Epidermal melanocyte (primary cell): Measurements from ENCODE around the gene KCNK4.

Experiments
- DNase-seq: peaks from one replicate; pipeline ENCODE4 v3.0.0; 2011; ENCODE audit warnings: low spot score; ENCODE audit not compliant: insufficient read length

Gene KCNK4

DNA sequence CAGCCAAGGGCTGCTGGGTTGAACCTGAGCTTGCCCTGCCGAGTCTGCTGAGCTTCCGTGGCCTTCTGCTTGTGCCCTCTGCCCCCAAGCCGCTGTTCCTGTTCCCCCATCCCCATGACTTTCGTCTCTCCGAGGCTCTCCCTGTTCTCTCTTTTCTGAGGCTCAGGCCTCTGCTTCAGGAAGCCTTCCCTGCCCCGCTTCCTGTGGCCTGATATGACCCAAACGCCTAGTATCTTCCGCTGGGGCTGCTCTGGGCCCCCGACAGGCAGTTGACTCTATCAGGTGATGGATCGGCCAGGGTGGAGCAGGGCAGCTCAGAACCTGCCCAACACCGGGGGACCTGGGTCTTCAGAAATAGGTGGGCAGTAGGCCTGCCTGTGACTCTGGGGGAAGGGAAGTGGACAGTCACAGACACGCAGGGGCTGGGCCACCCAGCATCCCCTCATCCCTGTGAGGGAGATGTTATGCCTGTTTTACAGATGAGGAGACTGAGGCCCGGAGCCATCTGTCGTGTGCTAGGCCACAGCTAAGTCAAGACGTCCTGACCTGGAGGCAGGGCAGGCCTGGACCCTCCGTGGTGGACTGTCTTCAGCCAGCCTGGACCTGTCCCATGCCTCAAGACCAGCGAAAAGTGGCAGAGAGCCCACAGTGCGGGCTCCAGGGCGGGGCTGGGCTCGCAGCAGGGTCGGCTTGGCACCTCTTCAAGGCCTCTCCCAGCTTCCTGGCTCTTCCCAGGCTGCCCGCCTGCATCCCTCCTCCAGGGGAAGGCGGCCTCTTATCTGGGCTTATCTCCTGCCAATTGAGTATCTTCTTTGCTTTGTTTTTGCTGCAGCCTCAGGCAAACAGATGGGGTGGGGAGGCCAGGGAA lies 22.8 kb upstream of the KCNK4 start:
- no peak for DNase-seq

DNA sequence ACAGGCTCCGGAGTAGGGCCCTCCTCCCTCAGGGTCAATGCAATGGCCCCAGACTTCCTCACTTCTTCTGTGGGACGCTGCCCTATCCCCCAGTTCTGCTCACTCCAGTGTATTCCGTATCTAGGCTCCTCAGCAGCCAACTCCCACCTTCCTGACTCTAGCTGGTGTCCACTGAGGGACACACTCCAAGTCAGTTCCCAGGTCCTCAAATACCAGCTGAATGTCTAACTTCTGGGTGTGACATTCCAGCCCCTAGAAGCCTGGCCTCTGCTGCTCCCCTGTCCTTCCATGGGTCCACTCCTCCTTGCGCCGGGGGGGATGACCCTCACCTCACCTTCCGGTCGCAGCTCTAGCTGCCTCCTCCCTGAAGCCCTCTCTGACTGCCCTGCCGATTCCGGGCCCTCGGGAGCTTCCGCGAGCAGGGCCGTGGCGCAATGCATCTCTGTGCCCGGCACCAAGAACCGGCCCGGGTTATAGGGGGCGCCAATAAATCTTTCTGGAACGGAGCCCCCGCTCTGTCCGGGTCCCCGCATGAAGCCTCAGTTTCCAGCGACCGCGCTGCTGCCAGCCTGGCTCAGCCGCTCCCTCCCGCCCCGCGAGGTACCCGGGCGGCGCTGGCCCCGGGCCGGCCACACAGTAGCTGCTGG lies 22.1 kb upstream of the KCNK4 start:
- DNase-seq: no peak

DNA sequence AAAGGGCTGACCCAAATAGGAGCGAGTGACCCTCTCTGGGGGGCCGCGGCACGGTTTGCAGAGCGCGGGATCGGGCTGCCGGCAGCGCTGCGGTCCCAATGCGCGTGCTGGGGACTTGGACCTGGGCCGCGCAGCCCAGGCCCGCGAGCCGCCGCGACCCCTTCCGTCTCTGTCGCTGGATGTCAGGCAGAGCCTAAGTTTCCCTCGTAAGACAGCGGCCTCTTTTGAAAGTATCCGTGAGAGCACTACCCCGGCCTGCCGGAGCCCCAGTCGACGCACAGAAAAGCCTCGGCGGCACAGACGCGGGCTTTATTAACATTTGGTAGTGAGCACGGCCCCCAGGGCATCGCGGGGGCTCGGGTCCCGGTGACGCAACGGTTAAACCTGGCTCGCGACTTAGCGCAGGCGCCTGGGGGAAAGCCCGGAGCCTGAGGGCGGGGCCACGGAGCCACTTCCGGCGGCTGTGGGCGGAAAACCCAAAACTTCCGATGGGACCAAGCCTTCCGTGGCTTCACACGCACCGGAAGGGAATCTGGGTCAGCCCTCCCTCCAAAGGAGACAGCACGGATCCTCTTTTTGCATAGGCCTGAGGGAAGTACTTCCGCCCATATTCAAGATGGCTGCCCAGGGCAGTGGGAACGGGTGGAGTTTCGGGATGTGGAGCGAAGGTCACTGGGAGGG lies 21.4 kb upstream of the KCNK4 start:
- DNase-seq: peak; percentile 78

DNA sequence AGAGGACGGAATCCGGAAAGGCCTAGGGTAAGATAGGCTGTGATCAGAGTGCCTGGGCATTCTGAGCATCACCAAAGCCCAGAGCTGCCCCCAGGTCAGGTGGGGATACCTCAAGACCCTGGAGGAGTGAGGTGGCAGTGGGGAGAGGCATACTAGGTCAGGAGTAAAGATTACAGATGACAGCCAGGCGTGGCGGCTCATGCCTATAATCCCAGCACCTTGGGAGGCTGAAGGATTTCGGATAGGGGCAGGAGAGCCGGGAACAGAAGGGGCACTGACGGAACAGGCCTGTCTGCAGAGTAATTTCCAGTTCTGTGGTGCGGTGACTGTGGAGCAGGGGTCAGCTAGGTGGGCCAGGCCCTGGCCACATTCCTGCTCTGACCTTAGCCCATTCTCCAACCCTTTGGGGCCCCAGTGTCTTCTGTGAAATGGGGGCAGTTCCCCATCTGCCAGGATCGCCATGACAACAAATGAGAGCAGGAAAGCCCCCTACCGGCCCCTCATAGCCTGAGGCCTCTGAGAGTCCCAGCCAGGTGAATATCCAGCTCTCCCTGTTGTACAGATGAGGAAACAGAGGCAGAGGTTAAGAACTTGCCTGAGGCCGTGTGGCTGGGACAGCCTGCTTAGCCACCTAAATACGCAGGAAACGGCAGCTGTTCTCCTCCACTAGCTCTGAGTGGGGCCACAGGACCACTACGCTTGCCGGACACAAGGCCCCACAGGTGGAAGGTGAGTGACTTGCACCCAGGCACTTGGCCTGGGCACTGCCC lies 15.9 kb upstream of the KCNK4 start:
- DNase-seq: no peak

DNA sequence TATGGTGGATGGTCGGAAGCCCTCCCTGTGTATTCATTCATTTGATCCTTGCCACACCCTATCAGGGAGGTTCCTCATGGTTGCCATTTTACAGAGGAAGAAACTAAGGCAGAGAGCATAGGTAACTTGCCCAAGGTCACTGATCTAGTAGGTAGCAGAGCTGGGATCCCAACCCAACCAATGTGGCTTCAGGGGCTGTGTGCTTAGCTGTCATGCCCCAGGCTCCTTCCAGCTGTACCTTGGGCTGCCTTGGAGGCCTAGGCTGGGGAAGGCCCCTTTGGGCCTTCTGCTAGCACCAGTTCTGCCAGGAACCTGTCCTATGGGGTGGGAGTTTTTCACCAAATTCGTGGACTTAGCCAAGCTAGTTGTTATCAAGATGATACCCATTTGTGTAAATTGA lies 15.3 kb upstream of the KCNK4 start:
- DNase-seq: no peak

DNA sequence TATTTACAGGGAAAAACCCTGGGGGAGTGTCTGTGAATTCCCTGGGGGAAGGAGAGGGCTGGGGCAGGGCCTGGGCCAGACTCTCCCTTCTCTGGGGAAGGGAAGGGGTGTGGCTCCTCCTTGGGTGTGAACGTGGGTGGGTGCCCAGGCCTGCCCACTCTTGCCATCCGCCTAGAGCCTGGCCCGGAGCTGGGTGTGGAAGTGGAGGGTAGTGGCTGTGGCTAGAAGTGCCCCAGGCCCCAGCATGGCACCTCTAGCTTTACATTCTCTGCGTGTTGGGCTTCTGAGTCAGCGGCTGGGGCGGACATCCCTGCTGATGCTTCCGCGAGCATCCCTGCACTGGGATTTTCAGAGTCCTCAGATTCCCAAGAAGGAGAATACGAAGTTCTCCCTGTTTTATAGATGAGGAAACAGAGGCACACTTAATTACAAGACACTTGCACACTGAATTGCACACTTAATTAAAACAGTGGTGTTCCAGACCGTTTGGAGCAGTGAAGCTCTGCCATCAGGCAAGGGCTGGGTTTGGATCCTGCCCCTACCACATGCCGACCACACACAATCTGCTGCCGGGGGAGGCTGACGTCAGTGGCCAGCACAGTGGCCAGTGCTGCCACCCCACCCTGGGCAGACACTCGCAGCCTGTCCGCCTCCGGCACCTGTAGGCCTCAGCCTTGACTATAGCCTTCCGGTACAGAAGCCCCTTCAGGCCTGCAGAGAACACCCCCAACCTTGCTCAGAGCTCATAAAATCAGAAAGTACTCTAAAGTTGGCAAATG lies 14.3 kb upstream of the KCNK4 start:
- DNase-seq: no peak

DNA sequence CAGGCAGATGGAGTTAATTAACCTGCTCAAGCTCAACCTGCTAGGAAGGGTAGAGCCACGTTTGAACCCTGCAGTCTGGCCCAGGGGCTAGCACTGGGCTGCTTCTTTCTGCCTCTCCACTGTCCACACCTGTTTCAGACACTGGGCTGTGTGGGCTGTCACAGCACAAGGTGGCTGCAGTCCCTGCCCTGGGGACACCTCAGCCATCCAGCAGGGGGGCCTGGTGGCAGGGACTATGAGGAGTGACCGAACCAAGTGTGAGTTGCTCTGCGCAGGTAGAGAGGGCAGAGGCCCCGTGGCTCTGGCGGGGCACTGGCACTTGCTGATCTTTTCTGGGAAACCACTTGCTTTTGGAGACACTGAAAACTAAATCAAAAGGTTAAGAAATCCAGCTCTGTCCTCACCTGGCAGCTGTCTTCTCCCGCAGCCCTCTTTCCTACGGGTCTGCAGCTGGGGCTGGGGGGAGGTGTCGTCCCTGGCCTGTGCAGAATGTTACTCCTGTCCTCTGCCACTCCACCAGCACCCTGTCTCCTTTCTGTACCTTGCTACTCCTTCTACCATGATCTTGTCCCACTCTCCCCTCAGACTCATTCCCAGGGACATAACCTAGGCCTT lies 12.4 kb upstream of the KCNK4 start:
- no peak for DNase-seq

DNA sequence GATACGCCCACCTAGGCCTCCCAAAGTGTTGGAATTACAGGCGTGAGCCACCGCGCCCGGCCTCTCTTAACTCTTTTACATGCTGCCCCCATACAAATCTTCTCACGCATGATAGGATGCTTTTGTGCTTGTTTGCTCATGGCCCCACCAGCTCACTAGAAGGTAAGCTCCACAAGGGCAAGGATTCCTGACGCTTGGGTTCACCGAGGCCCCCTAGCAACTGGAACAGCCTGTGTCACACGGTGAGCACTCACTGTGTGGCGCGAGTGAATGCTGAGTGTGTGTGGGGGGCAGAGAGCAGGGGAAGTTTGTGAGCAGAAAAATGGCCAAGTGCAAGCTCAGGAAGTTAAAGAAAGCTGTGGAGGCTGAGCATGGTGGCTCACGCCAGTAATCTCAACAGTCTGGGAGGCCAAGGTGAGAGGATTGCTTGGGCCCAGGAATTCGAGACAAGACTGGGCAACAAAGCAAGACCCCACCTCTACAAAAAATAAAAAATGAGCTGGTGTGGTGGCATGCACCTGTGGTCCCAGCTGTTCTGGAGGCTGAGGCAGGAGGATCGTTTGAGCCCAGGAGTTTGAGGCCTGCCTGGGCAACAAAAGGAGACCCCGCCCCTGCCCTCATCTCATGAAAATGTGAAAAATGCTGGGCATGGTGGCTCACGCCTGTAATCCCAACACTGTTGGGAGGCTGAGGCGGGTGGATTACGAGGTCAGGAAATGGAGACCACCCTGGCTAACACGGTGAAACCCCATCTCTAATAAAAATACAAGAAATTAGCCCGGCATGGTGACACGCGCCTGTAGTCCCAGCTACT lies 8.9 kb upstream of the KCNK4 start:
- DNase-seq: no peak

DNA sequence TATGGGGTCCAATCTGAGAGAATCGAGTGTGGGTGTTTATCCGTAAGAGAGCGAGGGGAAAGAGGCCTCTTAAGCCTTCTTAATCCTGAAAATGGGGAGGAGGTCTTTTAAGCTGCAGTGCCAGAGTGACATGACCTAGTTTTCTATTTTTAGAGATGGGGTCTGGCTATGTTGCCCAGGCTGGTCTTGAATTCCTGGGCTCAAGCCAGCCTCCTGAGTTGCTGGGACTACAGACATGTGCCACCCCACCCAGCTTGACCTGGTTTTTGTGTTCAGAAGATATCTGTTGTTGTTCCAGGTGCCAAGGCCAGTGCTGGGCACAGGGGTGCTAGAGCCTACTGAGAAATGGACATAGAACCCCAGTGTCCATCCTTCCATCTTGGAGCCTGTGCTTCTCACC lies 8.0 kb upstream of the KCNK4 start:
- no peak for DNase-seq

DNA sequence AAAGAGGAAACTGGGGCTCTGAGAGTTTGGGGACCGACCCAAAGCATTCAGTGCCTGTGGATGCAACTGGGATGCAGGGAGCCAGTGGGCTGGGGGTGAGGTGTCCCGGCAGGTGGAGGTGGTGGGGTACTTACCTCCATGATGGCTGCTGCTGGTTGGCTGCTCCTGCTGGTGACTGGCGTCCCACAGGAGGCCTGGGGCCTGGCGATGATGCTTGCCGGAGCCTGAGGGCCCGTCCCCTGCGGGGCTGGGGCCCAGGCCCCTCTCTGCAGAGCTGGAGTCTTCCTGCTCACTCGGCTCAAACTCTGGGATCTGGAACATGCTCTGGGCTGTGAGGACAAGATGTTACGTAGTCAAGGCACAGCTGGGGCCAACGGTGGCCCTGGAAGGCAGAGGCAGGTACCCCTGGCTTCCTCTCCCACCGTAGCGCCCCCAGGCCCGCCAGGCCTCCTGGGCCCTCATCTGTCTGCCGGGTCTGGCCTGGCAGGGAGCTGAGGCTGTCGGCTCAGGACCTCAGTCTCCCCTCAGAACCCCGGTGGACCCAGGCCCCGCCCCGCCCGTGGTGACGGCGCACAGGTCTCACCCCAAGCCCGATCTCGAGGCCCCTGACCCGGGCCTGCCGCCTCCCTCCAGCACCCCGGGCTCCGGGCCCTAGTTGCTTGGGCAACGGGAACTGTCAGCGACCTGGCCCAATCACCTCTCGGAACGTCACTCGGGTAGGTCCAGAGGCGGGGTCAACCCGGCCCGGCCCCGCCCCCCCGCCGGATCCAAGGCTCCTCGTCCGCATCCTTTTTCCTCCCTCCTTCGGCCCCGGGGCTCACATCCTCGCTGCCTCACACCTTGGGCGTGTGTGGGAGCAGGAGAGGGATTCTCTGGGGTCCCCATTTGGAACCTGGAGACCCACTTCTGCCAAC lies 6.8 kb upstream of the KCNK4 start, which contains the start of gene BAD:
Gene BAD, minus strand, starts transcription at position 618 of the 914 bp plus-strand sequence. Its CDS starts 297 bp downstream, at position 321.
- DNase-seq: peak; percentile 99

DNA sequence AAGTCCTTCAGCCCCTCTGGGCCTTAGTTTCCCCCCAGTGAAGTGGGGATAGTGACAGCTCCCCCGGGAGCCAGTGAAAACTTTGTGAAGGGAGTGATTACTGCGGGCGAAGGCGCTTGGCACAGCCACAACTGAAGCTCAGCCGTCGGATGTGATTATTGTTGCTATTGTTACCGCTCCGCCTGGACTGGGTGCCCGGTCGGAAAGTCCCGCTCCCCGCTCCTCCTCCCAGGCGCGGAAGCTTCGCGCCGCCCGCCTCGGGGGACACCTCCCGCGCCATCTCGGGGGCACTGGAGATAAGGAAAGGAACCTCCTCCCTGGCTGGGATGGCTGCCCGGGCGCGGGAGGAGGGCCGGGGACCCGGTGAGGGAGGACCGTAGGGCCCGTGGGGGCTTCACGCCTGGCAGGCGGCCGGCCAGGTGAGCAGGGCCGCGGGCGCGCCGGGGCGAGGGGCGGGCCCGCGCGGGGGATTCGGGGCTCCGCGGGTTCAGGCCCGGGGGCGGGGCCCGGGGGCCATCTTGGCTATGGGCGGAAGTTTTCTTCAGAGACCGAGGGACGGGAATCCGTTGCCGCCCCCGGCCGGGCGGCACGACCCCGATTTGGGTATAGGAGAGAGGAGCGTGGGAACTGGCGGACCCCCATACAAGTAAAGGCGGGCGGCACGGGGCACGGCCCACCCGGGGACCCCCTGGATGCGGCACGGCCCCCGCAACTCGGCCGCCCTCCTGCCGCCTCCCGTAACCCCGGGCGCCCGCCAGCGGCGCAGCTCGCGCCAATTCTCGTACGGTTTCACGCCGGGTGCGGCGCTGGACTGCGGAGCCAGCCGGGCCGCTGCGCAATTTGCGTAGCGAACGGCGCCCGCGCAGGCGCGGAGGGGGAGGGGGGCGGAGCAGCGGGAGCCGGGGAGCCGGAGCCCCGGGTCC lies 5.9 kb upstream of the KCNK4 start, which contains the start of gene GPR137:
Gene GPR137, plus strand, starts transcription at position 887 of the 923 bp plus-strand sequence. CDS start 677 bp downstream, outside the sequence.
- DNase-seq: peak; percentile 88

DNA sequence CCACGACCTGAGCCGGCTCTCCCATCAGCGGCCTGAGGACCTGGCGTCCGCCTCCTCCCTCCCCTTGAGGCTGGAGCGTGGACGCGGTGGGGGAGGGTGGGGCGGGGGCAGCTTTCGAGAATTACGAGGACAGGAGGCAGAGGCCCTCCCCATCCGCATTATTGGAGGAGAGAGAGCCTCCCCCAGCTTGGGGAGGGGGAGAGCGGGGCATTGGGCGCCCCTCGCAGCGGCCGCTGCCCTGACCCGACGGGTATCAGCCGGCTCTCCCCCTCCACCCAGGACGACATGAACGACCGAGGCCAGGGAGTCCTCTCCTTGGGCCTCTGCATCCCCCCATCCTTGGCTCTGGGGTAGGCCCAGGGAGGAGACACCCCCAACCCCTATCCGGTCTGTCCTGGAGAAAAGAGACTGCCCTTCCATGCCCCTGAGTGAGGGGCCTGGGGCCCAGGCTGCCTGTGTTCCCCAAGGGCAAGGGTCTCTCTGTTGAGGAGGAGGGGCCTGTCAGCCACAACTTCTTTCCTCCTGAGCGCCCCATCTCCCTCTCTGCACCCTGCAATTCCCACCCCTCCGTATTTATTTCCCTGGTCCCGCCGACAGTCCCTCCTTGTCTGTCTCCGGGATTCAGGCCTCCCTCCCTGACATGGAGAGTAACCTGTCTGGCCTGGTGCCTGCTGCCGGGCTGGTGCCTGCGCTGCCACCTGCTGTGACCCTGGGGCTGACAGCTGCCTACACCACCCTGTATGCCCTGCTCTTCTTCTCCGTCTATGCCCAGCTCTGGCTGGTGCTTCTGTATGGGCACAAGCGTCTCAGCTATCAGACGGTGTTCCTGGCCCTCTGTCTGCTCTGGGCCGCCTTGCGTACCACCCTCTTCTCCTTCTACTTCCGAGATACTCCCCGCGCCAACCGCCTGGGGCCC lies 5.0 kb upstream of the KCNK4 start:
- DNase-seq: no peak

DNA sequence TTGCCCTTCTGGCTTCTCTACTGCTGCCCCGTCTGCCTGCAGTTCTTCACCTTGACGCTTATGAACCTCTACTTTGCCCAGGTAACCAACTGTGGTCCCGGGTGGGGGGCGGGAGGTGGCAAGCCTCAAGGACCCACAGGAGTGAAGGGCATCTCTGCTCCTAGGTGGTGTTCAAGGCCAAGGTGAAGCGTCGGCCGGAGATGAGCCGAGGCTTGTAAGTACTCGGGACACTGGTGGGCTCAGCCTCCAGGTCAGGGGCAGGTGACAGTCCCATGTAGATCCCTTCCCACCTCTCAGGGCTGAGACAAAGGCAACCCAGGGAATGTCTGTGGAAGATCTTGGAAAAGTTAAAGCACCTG lies 4.3 kb upstream of the KCNK4 start:
- no peak for DNase-seq

DNA sequence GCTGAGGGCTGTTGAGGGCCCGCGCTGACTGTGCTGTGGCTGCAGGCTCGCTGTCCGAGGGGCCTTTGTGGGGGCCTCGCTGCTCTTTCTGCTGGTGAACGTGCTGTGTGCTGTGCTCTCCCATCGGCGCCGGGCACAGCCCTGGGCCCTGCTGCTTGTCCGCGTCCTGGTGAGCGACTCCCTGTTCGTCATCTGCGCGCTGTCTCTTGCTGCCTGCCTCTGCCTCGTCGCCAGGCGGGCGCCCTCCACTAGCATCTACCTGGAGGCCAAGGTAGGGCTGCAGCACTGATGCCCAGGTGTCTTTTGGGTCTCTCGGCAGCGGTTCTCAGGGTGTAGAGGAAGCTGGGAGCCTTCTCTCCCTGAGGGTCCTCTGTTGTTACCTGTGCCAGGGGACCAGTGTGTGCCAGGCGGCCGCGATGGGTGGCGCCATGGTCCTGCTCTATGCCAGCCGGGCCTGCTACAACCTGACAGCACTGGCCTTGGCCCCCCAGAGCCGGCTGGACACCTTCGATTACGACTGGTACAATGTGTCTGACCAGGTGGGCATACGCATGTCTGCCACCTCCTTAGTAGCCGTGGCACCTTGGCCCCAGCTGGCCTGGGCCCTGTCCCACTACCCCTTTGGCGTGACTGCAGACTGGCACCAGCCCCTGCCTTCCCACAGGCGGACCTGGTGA lies 3.3 kb upstream of the KCNK4 start:
- no peak for DNase-seq

DNA sequence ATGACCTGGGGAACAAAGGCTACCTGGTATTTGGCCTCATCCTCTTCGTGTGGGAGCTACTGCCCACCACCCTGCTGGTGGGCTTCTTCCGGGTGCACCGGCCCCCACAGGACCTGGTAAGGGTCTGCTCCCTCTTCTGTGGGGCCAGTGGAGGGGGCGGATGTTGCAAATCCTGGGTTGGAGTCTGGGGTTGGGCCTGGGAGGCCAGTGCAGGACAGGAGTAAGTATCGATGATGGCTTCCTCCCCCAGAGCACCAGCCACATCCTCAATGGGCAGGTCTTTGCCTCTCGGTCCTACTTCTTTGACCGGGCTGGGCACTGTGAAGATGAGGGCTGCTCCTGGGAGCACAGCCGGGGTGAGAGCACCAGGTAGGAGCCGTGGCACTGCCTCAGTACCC lies 2.8 kb upstream of the KCNK4 start:
- no peak for DNase-seq
